Measurements from ENCODE around the gene CAMTA2. TPM values are rescaled to one million over a fixed set of nuclear protein-coding genes. Genes with fewer than 3 reads are reported as not detected.
A peak's percentile ranks its signal among the peaks of the same experiment; 100 is the strongest.

The CAMTA2 gene
- polyA plus RNA-seq, 1 donor from 2014 or later = 7.3 TPM

- TF ChIP-seq TAF1 (IDR thresholded peaks at IDR 0.05; ENCODE audit: low read depth) (no peak), REST (IDR thresholded peaks at IDR 0.05; ENCODE audit: borderline replicate concordance) (no peak), SMC3 (conservative IDR thresholded peaks at IDR 0.05; ENCODE audit: poor library complexity) (no peak), EZH2 (IDR thresholded peaks at IDR 0.05; ENCODE audit: borderline replicate concordance, insufficient read depth, low read length, poor library complexity, severe bottlenecking) (no peak), POLR2AphosphoS5 (IDR thresholded peaks at IDR 0.05) (no peak), RAD21 (conservative IDR thresholded peaks at IDR 0.05) (no peak), EP300 (conservative IDR thresholded peaks at IDR 0.05; ENCODE audit: poor library complexity, severe bottlenecking) (no peak), MXI1 (conservative IDR thresholded peaks at IDR 0.05; ENCODE audit: poor library complexity, severe bottlenecking) (no peak), CTCF (IDR thresholded peaks at IDR 0.05; ENCODE audit: poor library complexity, severe bottlenecking) (no peak)
- no peaks in the 10 kb centered on the region for H3F3A ChIP-seq (ENCODE audit: insufficient read depth, low read length, poor library complexity, severe bottlenecking)
- H3K4me3 ChIP-seq (ENCODE audit: low read length) = no peak overlapping the region
- no peaks in the 10 kb centered on the region for H3K36me3 ChIP-seq (ENCODE audit: insufficient read depth, low read length)
- no peaks in the 10 kb centered on the region for H3K9me2 ChIP-seq (ENCODE audit: insufficient read depth, low read length)
- H3K9ac ChIP-seq (ENCODE audit: low read length) = no peak overlapping the region
- no peak overlapping the region for H3K27ac ChIP-seq (ENCODE audit: low read length)
- peaks cover 25% of the 10 kb centered on the region for H3K79me2 ChIP-seq (replicated peaks; ENCODE audit: insufficient read depth, low read length)
- no peak overlapping the region for H2AFZ ChIP-seq (ENCODE audit: low read depth, low read length)
- no peaks in the 10 kb centered on the region for H3K9me3 ChIP-seq (ENCODE audit: low read length)
- H4K20me1 ChIP-seq (ENCODE audit: insufficient read depth) = no peaks in the 10 kb centered on the region
- H3K4me2 ChIP-seq (ENCODE audit: low read length) = no peak overlapping the region
- no peaks in the 10 kb centered on the region for H3K27me3 ChIP-seq (ENCODE audit: insufficient read depth, low read depth, low read length)
These were observed 44.5 kb downstream of the CAMTA2 start for GRCh38 chr17:4942760-4943508.

- no peaks in the 10 kb centered on the region for H3K27me3 ChIP-seq (ENCODE audit: insufficient read depth, low read depth, low read length)
- TF ChIP-seq POLR2AphosphoS5 (IDR thresholded peaks at IDR 0.05) (no peak), EP300 (conservative IDR thresholded peaks at IDR 0.05; ENCODE audit: poor library complexity, severe bottlenecking) (no peak), CTCF (IDR thresholded peaks at IDR 0.05; ENCODE audit: poor library complexity, severe bottlenecking) (no peak)
- peak overlapping the region; percentile 83 for H3K4me3 ChIP-seq (ENCODE audit: low read length)
- H3K9ac ChIP-seq (ENCODE audit: low read length) = peak overlapping the region; percentile 92
- H3K4me2 ChIP-seq (ENCODE audit: low read length) = peak overlapping the region; percentile 86
- H2AFZ ChIP-seq (ENCODE audit: low read depth, low read length) = no peak overlapping the region
- H4K20me1 ChIP-seq (ENCODE audit: insufficient read depth) = no peaks in the 10 kb centered on the region
- peak overlapping the region; percentile 97 for H3K27ac ChIP-seq (ENCODE audit: low read length)
- H3K79me2 ChIP-seq (replicated peaks; ENCODE audit: insufficient read depth, low read length) = peaks cover 23% of the 10 kb centered on the region
- H3F3A ChIP-seq (ENCODE audit: insufficient read depth, low read length, poor library complexity, severe bottlenecking) = no peaks in the 10 kb centered on the region
- no peaks in the 10 kb centered on the region for H3K9me2 ChIP-seq (ENCODE audit: insufficient read depth, low read length)
- no peaks in the 10 kb centered on the region for H3K9me3 ChIP-seq (ENCODE audit: low read length)
- no peaks in the 10 kb centered on the region for H3K36me3 ChIP-seq (ENCODE audit: insufficient read depth, low read length)
These were observed 46.2 kb downstream of the CAMTA2 start for GRCh38 chr17:4941319-4941610.
